SK-N-SH (cell line): ENCODE data around the gene ARHGAP26.

Experiments
- EP300 ChIP-seq, 2 experiments: IDR thresholded peaks; 2 replicates each; pipeline versions ENCODE4 v1.4.0 to v1.6.1; 2012; ENCODE audit warnings: borderline replicate concordance in 1 of 2, low read depth in 1 of 2, low read length in 1 of 2
- EZH2phosphoT487 ChIP-seq: fragments of 200-600 bp; sonication (generic); IDR thresholded peaks from 2 replicates; pipeline ENCODE4 v1.6.1; 2017; ENCODE audit warnings: low read depth, mixed run types, mild to moderate bottlenecking, antibody characterized with exemption, moderate library complexity, borderline replicate concordance
- GATA2 ChIP-seq: sonication (generic); formaldehyde crosslinking; IDR thresholded peaks from 2 replicates; pipeline ENCODE4 v1.5.0; 2020; ENCODE audit warnings: mild to moderate bottlenecking, missing genetic modification reagents
- POLR2AphosphoS5 ChIP-seq: IDR thresholded peaks from 2 replicates; pipeline ENCODE4 v1.6.1; 2012; ENCODE audit warnings: low read depth, low read length
- RAD21 ChIP-seq: IDR thresholded peaks from 2 replicates; pipeline ENCODE4 v1.6.1; 2012; ENCODE audit warnings: mild to moderate bottlenecking, low read length
- RCOR1 ChIP-seq: fragments of 150-350 bp; IDR thresholded peaks from 2 replicates; pipeline ENCODE4 v1.6.1; 2017; ENCODE audit warnings: antibody characterized with exemption, low read length
- SMC3 ChIP-seq: IDR thresholded peaks from 2 replicates; pipeline ENCODE4 v1.6.1; 2012; ENCODE audit warnings: low read depth, low read length, improper control_type of control experiment
- TEAD4 ChIP-seq: IDR thresholded peaks from 2 replicates; pipeline ENCODE4 v1.4.0; 2012; ENCODE audit warnings: mild to moderate bottlenecking, borderline replicate concordance; ENCODE audit not compliant: insufficient read depth
- YY1 ChIP-seq: IDR thresholded peaks from 2 replicates; pipeline ENCODE4 v1.4.0; 2012; ENCODE audit warnings: low read depth, mild to moderate bottlenecking
- TF ChIP-seq, protein P1 (sequence below): fragments of 200-600 bp; sonication (generic); IDR thresholded peaks from 2 replicates; pipeline ENCODE4 v1.6.1; 2017; ENCODE audit warnings: antibody characterized with exemption, mild to moderate bottlenecking, moderate library complexity
- TF ChIP-seq, protein P2 (sequence below): IDR thresholded peaks from 2 replicates; pipeline ENCODE4 v1.4.0; 2012; ENCODE audit warnings: low read depth
- TF ChIP-seq, protein P3 (sequence below): IDR thresholded peaks from 2 replicates; pipeline ENCODE4 v1.4.0; 2012; ENCODE audit warnings: low read depth, borderline replicate concordance

DNA sequence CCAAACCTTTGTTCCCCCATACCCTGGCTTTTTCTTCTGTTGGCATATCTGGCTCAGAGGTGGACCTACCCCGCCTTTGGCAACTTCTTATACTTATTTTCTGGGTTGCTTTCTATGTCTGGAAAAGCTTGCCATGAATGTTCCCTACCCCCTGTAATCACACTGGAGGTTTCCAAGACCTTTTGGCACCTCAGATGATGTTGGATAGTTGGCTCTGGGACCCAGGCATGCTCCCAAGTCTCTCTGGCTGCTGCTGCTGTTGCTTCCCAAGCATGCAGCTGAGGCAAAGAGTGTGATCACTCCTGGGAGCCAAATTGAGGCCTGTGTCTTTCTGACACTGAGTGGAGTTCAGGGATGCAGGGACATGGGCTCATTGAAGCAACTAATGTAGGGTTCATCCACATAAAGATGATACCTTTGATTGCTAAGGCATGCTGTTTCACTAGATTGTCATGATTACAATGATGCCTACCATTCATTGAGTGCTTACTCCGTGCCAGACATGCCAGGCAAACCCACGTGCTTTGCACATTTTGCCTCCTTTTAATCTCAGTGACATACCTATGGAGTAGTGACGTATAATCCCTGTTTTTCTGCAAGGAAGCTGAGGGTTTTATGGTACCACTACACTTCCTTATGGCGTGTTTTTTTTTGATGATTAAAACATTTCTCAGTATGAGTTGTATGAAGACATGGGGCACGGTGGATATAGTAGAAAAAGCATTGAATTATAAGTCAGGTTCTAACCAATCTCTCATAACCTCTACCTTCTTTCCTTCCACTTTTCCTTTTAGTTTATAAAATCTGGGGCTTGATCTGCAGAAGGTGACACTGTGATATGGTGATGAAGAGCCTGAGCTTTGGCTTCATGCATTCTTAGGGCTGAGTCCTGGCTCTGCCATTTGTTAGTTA is 73.1 kb downstream of the ARHGAP26 start:
- TF ChIP-seq, protein P1, sequence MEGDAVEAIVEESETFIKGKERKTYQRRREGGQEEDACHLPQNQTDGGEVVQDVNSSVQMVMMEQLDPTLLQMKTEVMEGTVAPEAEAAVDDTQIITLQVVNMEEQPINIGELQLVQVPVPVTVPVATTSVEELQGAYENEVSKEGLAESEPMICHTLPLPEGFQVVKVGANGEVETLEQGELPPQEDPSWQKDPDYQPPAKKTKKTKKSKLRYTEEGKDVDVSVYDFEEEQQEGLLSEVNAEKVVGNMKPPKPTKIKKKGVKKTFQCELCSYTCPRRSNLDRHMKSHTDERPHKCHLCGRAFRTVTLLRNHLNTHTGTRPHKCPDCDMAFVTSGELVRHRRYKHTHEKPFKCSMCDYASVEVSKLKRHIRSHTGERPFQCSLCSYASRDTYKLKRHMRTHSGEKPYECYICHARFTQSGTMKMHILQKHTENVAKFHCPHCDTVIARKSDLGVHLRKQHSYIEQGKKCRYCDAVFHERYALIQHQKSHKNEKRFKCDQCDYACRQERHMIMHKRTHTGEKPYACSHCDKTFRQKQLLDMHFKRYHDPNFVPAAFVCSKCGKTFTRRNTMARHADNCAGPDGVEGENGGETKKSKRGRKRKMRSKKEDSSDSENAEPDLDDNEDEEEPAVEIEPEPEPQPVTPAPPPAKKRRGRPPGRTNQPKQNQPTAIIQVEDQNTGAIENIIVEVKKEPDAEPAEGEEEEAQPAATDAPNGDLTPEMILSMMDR, result no peak
- TF ChIP-seq YY1 (no peak), TEAD4 (no peak), EZH2phosphoT487 (no peak), RCOR1 (no peak), POLR2AphosphoS5 (no peak), GATA2 (CRISPR knock-in tag) (no peak), RAD21 (no peak), EP300 (IDR thresholded peaks at IDR 0.05; ENCODE audit: borderline replicate concordance in 1 of 2, low read depth in 1 of 2, low read length in 1 of 2) (no peak), SMC3 (no peak)
- TF ChIP-seq, protein P2, sequence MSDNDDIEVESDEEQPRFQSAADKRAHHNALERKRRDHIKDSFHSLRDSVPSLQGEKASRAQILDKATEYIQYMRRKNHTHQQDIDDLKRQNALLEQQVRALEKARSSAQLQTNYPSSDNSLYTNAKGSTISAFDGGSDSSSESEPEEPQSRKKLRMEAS, result no peak
- TF ChIP-seq, protein P3, sequence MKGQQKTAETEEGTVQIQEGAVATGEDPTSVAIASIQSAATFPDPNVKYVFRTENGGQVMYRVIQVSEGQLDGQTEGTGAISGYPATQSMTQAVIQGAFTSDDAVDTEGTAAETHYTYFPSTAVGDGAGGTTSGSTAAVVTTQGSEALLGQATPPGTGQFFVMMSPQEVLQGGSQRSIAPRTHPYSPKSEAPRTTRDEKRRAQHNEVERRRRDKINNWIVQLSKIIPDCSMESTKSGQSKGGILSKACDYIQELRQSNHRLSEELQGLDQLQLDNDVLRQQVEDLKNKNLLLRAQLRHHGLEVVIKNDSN, result no peak
